HG03558 (cell line): ENCODE results near the gene CCDC149.

ENCODE experiments used
- ATAC-seq: cut with Tn5 transposase; IDR thresholded peaks from one replicate; pipeline ENCODE4 v1.9.1; 2021; ENCODE audit warnings: moderate number of reproducible peaks; ENCODE audit not compliant: unreplicated experiment; ENCODE audit errors: extremely low read depth

CCDC149 gene

DNA sequence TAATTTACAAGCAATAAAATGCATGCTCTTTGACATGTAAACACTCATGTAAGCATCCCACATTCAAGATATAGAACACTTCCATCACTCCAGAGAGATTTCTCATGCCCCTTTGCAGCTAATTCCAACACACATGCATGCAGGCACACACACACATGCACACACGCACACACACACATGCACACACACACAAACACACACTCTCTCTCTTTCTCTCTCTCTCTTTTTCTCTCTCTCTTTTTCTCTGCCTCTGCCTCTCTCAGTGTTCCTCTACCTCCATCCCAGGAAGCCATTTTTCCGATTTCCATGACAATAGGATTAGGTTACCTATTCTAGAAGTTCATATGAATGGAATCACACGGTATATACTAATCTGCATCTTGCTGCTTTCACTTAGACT is 129.3 kb downstream of the CCDC149 start:
- no peak for ATAC-seq

DNA sequence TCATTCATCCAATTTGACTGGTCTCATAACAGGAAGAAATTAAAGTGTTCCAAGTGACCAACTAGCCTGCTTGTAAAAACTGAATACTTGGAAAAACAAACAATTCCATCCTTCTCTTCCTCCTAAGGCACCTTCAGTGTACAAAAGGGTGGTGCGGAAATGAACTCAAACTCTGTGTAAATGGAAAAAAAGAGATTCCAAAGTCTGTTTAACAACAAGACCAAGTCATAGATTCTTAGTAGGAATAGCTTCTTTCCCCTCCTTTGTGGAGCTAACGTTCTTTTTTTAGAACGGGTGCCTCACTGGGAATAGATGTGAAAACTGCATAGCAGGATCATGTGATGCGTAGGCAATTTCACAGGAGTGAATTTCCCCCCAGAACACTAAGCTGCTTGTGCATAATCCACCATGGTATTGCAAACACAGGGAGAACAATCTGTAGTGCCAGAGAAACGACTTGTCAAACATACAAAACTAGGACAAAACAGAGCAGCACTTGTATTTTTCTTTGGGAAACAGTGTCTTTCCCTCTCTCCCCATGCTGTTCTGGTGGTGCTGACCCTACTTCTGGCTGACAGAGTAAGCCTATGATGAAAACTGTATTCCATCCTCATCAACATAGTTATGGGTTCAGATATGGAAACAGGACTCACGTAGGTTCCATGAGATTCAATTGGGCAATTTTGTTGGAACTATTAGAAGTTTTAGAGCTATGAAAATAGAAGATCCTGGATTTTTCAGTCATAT is 130.7 kb downstream of the CCDC149 start:
- no peak for ATAC-seq

DNA sequence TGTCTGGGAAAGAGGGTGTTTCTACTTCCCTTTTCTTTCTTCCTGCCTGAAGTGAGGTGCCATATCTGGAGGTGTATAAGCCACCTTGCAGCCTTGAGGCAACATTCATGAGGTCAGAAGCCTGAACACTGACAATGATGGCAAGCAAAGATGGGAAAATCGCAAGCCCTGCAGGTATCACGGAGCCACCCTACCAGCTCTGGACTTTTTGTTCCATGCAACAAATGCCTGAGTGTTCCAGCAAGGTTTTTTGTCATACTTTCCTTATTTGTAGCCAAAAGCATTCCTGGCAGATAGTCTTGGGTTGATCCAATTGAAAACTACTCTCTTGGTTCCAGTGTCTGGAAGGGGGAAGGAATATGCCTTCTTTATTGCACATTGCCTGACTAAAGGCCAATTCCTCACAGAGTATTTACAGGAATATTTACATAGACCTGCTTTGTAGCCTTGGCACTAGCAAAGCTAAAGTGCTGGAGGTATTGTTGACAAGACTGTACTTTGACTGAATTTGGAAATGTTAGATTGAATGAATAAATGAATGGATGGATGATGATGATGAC is 131.8 kb downstream of the CCDC149 start:
- no peak for ATAC-seq

DNA sequence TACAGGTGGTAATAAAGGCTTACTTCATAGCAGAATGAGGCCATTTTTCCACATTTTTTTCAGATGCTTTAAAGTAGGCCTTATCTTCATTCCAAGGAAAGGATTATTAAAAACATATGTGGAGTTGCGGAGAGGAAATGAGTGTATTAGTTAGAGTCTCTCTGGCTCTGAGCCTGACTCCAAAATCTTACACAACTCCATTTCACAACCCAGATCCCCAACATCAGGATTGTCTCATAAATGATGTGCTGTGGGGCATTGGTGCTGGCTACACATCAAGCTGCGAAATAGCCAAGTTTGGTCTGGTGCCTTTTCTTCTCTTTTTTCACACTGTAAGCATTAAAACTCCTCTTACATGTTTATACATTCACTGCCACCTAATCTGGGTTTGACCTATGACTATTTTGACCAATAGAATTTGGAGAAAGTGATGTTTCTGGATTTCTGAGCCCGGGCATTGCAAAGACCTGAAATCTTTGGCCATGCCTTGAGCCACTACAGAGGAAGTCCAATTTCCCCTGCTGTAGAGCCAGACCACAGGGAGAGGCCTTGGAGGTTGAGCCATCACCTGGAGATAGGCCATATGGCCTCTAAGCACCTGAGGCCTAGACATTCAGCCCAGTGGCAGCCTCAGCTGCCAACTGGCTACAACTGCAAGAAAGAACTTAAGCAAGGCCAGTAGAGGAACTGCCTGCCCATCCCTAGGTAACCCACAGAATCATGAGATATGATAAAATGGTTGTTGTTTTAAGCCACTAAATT is 134.2 kb downstream of the CCDC149 start:
- ATAC-seq, result no peak

DNA sequence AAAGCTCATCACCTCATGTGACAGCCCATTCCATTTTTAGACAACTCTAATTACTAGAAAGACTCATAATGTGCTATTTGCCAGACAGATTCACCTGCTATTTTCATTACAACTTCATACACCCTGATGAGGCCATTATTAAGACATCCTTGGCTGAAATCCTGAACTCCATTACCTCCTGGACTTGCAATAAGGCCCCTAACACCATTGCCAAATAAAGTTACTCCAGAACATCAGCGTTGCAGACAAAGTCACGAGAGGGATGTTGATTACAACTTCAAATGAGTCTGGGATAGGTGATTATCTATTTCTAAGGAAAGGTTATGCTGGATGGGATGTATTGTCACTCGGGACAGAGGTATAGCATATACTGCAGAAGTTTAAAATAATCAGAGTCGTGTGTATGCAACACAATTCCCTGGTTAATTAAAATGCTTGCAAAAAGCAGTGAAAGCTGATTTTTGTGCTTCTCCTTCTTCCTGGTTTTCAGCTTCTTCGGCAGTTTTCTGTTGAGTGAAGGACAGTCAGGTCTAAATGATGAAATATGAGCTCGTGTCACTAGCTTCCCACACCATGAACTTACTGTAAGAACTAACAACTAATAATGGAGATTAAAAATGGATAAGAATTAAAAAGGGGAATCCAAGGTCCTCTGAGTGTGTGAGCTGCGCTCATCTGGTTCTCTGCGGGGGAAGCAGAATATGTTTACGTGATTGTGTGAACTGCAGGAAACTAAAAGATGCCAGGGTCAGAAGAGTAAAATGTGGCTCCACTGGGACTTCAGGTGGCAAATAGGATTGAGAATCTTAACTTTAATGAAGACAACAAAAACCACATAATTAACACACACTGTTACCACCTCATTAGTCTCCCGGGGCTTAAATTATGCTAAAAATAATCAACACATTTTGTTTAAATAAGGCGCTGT is 135.0 kb downstream of the CCDC149 start:
- ATAC-seq, result no peak

DNA sequence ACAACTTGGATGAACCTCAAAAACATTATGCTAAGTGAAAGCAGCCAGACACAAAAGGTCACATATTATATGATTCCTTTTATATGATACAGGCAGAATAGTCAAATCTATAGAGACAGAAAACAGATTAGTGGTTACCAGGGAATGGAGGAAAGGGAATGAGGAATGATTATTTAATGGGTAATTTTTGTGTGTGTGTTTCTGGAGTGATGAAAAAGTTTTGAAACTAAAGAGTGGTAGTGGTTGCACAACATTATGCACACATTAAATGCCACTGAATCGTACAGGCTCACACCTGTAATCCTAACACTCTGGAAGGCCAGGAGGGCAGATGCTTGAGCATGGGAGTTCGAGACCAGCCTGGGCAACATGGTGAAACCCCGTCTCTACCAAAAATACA is 137.1 kb downstream of the CCDC149 start:
- ATAC-seq, result no peak

DNA sequence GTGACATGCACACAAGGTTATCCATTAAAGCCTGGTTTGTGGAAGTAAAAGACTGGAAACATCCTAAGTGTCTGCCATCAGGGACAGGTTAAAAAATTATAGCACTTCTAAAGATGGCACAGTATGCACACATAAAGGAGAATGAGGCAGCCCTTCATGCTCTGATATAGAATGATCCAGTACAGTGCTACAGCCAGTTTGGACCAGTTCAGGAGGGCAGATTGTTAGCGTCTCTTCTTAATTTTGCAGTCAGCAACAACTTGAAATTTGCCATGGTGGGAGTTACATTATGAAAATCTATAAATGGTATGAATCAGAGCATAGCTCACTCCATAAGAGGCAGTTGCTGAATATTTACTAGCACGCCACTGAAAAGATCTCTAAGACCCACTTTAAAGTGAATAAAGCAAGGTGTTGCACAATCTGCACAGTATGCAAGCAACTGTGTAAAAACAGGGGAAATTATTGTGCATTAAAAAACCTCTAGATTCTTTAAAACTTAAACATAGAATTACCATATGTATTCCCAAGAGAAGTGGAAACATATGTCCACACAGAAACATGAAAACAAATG is 137.7 kb downstream of the CCDC149 start:
- no peak for ATAC-seq

DNA sequence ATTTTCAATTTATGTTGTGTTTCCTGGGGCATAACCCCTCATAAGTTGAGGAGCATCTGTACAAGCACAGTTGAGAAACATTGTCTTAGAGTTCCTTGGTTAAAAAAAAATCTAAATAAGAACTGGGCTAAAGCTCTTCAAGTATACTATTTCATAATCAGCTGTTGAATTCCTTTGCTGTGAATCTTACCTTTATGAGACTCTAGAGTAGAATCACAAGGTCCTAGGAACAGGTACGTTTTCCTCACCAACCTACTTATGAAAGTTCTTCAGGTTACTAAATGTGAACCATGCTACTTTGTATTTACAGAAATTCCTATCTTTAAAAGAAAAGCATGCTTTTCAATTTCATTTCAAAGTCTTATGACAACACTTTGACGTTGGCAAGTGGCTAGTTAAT is 138.4 kb downstream of the CCDC149 start:
- ATAC-seq, result no peak

DNA sequence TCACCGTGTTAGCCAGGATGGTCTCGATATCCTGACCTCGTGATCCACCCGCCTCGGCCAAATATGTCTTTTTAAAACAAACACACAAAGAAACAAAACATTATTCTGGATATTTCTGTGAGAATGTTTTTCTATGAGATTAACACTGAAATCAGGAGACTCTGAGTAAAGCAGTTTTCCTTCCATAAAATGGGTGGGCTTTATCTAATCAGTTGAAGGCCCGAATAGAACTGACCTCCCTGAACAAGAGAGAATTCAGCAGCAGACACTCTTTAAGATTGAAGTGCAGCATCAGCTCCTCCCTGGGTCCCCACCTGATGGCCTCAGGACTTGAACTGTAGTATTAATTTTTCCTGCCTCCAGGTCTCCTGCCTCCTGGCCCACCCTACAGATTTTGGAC is 139.9 kb downstream of the CCDC149 start:
- no peak for ATAC-seq

DNA sequence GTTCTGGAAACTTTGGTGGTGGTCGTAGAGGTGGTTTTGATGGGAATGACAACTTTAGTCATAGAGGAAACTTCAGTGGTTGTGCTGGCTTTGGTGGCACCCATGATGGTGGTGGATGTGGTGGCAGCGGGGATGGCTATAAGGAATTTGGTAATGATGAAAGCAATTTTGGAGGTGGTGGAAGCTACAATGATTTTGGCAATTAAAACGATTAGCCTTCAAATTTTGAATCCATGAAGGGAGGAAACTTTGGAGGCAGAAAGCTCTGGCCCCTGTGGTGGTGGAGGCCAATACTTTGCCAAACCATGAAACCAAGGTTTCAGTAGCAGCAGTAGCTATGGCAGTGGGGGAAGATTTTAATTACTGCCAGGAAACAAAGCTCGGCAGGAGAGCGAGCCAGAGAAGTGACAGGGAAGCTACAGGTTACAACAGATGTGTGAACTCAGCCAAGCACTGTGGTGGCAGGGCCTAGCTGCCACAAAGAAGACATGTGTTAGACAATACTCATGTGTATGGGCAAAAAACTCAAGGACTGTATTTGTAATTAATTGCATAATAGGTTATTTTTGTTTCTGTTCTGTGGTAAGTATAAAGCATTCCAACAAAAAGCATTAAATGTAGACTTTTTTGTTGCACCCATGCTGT is 140.7 kb downstream of the CCDC149 start:
- ATAC-seq, result no peak

DNA sequence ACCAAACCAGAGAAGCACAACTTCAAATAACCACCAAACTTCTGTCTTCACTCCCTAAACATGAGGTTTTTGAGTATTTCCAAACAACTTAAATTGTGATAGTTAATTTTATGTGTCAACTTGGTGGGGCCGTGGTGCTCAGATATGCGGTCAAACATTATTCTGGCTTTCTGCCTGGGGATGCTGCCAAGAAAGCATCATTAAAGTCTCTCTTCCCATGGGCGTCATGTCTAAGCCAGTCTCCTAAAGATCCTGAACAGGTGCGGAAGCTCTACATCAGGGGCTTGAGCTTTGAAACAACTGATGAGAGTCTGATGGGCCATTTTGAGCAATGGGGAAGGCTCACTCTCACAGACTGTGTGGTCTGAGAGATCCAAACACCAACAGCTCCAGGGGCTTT is 141.6 kb downstream of the CCDC149 start:
- ATAC-seq, result no peak

DNA sequence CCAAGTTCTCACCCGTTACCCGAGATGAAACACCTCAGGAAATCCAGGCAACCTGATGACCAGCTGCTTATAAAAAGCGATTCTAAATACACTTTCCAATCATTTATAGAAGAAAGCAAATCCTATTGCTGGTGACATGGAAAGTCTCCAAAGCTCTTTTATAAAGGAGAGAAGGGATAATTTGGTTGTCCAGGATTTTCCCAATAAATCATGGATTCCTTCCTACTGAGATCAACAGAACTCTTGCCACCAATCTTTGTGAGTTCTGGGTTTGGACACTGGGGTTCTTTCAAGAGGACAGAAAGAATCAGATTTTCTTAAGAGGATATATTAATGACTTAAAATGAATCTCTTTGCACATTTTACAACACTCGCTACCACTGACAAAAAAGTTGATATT is 142.2 kb downstream of the CCDC149 start:
- ATAC-seq, result no peak

DNA sequence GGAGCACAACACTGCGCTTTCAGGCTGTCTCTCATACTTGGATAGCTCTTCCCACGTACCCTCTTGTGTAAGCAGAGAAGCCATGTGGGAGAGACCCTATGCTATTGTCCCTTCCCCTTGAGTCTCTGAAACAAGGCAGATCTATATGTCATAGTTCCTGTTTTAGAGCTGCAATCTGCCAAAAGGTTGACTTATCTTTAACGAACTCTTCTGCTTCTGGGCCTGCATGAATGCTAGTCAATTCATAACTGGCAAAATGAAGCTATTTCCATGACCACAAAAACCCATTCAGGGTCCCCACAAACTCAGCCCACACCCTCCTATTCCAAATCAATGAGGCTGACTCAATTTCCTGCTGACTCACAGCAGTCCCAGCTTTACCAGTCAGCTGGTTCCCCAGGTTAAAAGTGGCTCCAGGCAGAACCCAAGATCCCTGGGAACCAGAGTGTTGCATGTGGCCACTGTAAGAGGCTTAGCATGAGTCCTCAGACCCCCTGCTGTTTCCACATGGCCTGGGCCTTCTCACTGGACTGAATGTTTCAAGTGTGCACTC is 142.7 kb downstream of the CCDC149 start:
- ATAC-seq, result peak; percentile 78

DNA sequence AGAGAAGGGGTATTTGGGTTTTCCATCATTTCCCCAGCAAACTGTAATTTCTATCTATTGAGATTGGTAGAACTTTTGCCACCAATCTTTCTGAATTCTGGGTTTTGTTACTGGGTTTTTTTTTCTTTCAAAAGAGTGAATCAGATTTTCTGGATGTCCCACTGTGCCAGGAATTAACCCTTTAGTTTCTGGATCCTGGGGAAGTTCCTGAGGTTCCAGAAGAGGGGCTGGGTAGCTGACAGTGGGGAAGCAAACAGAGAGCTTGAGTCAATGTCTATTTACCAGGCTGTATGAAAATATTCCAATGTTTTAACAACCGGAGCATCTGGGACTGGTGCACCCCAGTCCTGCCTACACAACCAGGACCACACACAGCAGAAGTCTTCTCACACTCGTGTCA is 143.3 kb downstream of the CCDC149 start:
- ATAC-seq, result no peak

DNA sequence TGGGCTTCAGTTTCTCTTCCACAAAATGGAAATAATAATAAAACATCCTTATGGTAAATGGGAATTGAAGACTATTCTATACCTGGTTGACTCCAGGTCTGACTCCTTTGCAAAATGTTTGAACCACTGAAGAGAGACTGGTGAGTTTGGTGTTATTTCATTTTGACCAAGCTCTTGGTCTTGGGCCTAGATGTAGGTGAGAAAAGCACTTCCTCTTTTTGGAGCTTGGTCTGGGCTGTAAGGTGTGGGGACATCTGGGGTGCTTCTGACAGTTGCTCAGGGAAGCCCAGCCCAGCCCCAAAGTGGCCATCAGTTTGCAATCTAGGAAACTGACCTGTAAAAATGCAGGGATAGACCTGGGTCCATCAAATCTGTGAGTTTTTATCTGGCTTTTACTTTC is 144.2 kb downstream of the CCDC149 start:
- no peak for ATAC-seq

DNA sequence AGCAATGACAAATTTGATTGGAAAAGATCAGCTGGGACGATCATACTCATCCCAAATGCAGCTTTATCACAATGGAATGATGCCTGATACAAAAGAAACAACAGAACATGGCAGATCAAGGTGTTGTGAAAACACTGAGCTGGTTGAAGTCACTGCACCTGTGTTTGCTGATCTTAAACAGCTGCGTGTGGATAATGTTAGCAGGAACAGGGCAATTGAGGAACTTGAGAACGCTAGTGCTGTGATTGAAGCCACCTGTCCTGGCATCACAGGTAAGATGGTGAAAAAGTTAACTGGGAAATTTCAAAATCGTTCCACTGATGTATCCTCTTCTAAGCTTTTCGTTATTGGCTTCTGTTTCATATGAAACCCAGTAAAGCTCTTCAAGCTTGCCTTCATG is 144.8 kb downstream of the CCDC149 start:
- no peak for ATAC-seq

DNA sequence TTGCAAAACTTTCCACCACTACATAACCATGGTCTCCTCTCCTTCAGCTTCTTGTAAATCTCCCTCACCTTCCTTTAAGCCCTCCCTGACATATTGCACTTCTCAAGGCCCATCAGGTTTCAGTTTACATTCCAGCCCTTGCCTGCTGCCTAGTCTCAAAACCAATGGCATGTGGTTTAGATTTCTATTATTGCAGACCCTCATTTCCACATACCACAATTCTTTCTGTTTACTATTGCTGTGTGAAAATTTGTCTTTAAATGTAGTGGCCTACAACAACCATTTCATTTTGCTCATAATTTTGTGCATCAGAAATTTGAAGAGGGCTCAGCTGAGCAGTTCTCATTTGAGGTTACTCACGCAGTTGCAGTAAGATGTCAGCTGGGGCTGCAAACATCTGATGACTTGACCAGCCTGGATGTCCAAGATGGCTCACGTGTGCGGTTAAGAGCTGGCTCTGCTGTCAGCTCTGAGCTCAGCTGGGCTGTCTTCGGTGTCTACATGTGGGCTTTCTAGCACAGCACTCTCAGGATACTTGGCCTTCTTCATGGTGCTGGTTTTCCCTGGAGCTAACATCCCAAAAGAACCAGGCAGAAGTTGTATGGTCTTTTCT is 147.4 kb downstream of the CCDC149 start:
- ATAC-seq, result no peak

DNA sequence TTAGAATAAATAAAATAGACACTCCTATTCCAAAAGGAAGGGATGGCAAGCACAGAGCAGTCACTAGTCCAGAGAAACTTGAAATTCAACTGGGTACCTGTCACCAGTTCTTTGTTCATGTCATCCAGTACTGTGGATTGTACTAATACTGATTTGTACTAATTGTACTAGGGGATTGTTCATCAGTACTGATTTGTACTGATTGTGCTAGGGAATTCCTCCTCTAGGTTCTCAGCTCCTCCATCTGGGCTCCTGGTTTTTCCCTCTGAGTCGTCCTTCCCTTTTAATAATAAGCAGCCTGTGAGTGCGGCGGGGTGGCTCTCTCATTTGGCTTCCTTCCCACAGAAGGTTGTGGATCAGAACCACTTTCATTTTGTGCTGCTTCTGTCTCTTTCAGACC is 148.5 kb downstream of the CCDC149 start:
- ATAC-seq, result no peak
